ENCODE results near the gene MTCH1. TPM values are rescaled to one million over a fixed set of nuclear protein-coding genes. Genes with fewer than 3 reads are reported as not detected.
"Not testable (repeated sequence)": the region's sequence is repeated elsewhere in the genome, so short reads cannot be mapped to it uniquely, and the experiment has no call there.

Gene MTCH1
- total and polyA plus RNA-seq, 10 of the 15 experiments (the other 5 are each of a cell fraction or from before 2014, with no cell fraction given) = 7.2 to 128 (median 85.2) TPM

GRCh38 chr6:36997811-36998722, 12.1 kb upstream of the MTCH1 start (continued):
- TF ChIP-seq ZBTB4 (CRISPR knock-in tag; IDR thresholded peaks at IDR 0.05) = no peak
- TF ChIP-seq NKRF (conservative IDR thresholded peaks at IDR 0.05) = no peak
- no peak for TF ChIP-seq PAX5 (IDR thresholded peaks at IDR 0.05; ENCODE audit: borderline replicate concordance, low read depth, low read length)
- TF ChIP-seq MTA2 (IDR thresholded peaks at IDR 0.05; ENCODE audit: low read depth) = no peak

GRCh38 chr6:36990401-36990800, 4.4 kb upstream of the MTCH1 start:
- FAIRE-seq; POLR2A ChIA-PET; H3K4me1 ChIP-seq (ENCODE audit: control insufficient read depth, insufficient read depth, low read length); DNase-seq (ENCODE audit: low read depth, low spot score); H3K9me3 ChIP-seq (replicated peaks; ENCODE audit: control insufficient read depth, insufficient read depth, low read length); in situ Hi-C loops (cut with MboI); BruUV-seq (replicated peaks); H3K27ac ChIP-seq (ENCODE audit: control insufficient read depth, insufficient read depth); H3K79me2 ChIP-seq (ENCODE audit: control insufficient read depth, insufficient read depth, low read length); H2AFZ ChIP-seq (ENCODE audit: control insufficient read depth, low read depth, low read length); H3K9ac ChIP-seq (ENCODE audit: control insufficient read depth, insufficient read depth, low read length); ATAC-seq; H3K4me2 ChIP-seq (ENCODE audit: control insufficient read depth, insufficient read depth); H3K36me3 ChIP-seq (ENCODE audit: control insufficient read depth in 2 of 2, insufficient read depth in 2 of 2, low read length in 1 of 2); H3K4me3 ChIP-seq; RAD21 ChIA-PET (ENCODE audit: unreplicated experiment); intact Hi-C loops (cut with micrococcal nuclease; ENCODE audit: unreplicated experiment); H4K20me1 ChIP-seq (ENCODE audit: control insufficient read depth, insufficient read depth); H3K27me3 ChIP-seq (replicated peaks in 1 of 2; ENCODE audit: control insufficient read depth in 2 of 2, insufficient read depth in 2 of 2, low read length in 1 of 2): not testable (repeated sequence)
- ChIA-PET CTCF (interaction anchor here (1.0 to 2.1 kb wide), 4 partner anchors 10 to 27 kb away, joined by 3 to 7 read pairs (median 5); no protein-coding TSS in a partner anchor), SMC1A (ENCODE audit: uncharacterized antibody, unreplicated experiment) (interaction anchor here (1.0 to 1.8 kb wide), 3 partner anchors 11 to 105 kb away, joined by 4 to 6 read pairs (median 4); partner anchors contain the start of gene C6orf89)
- 51% methylated on average over 2 of the region's 2 CpGs for WGBS (ENCODE audit: insufficient coverage, insufficient replicate concordance, low lambda C conversion rate, missing lambda C conversion rate)
